Left ventricle myocardium inferior (tissue), 1 donor: ENCODE results near the gene SLC4A2. TPM values are rescaled to one million over a fixed set of nuclear protein-coding genes. Genes with fewer than 3 reads are reported as not detected.

Experiments
- DNase-seq: peaks from one replicate; pipeline ENCODE4 v3.0.0-alpha.2; 2020
- H3K27ac ChIP-seq: fragments of 200-600 bp; replicated peaks from 2 replicates; pipeline ENCODE4 v1.8.0; 2021
- H3K27me3 ChIP-seq: fragments of 200-600 bp; 2 replicates; pipeline ENCODE4 v1.8.0; 2021; ENCODE audit warnings: low read depth
- H3K36me3 ChIP-seq: fragments of 200-600 bp; 2 replicates; pipeline ENCODE4 v1.8.0; 2021
- H3K4me1 ChIP-seq: fragments of 200-600 bp; 2 replicates; pipeline ENCODE4 v1.8.0; 2021
- H3K4me3 ChIP-seq: fragments of 200-600 bp; 2 replicates; pipeline ENCODE4 v1.8.0; 2021; ENCODE audit warnings: mild to moderate bottlenecking, moderate library complexity
- H3K9me3 ChIP-seq: fragments of 200-600 bp; replicated peaks from 2 replicates; pipeline ENCODE4 v1.8.0; 2021
- CTCF ChIP-seq: fragments of 200-600 bp; IDR thresholded peaks from 2 replicates; pipeline ENCODE4 v1.8.0; 2021; ENCODE audit warnings: antibody characterized with exemption, mild to moderate bottlenecking, borderline replicate concordance
- intact Hi-C: fragments of 100-400 bp; cut with micrococcal nuclease; formaldehyde crosslinking; loops from one replicate; pipeline ENCODE4 v1.11.0; 2022
- total RNA-seq: library from RNA; stranded (reverse); fragmentation: NEBNext Ultra II Directional; extraction: Animal tissue kit (Norgen Biotek cat#: 25700); gene quantifications from one replicate; pipeline ENCODE4 v1.2.1, GENCODE V29; 2021
- donor health status: DM: no; HTN: yes; CAD: no; lungs with severe emphysema.

Gene SLC4A2
- total RNA-seq, 1 donor from 2014 or later = 62.9 TPM

DNA sequence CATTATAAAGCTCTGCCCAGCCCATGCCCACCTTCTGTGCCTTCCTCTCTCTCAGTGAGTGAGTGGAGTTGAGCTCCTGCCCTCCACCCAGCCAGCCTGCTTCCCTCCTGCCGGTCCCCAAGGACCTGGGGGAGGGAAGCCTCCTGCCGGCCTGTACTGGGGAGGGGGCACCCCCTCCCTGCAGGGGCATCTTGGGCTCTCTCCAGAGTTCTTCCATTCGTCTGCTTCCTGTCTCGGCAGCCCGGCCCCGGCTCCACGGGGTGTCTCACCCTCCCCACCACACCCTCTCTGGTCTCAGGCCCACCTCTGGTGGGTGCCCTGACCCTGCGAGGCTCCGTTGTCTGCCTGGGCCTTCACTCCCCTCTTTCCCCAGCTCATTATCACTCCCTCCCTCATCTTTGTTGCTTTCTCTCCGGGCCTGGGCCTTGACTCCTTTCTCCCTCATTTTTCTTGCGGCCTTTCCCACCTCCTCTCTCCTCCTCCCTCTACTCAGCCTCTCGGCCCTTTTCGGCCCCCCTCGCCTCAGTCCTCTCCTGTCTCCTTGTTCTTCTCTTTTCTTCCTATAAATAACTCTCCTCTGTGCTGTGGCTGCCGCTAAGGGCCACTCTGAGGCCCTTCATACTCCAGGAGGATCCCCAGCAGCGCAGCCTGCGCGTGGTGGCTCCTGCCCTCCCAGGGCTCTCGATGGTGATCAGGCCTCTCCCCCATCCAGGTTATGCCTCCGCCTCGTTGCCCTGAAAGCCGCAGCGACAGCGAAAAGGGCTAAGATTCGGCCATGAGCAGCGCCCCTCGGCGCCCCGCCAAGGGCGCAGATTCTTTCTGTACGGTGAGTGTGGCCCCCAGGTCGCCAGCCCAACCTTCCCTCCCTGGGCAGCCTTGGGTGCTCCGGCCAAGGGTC lies 2.1 kb downstream of the SLC4A2 start:
- H3K36me3 ChIP-seq = peaks cover 24% of the 10 kb centered on the region
- H3K4me3 ChIP-seq = peak overlapping the region; percentile 93
- TF ChIP-seq CTCF = no peak
- no peak for DNase-seq
- peaks cover 77% of the 10 kb centered on the region for H3K4me1 ChIP-seq
- H3K27ac ChIP-seq = peak overlapping the region; percentile 97
- intact Hi-C loops = no loop called here
- no peaks in the 10 kb centered on the region for H3K27me3 ChIP-seq
- H3K9me3 ChIP-seq = no peaks in the 10 kb centered on the region

- Histone ChIP-seq H3K4me3 (peak overlapping the region; percentile 93), H3K27ac (peak overlapping the region; percentile 97), H3K9me3 (no peaks in the 10 kb centered on the region), H3K36me3 (peaks cover 30% of the 10 kb centered on the region), H3K4me1 (peaks cover 71% of the 10 kb centered on the region), H3K27me3 (no peaks in the 10 kb centered on the region)
- TF ChIP-seq CTCF = no peak
- intact Hi-C loops = no loop called here
- DNase-seq = no peak
Measured at GRCh38 chr7:151062111-151062398, 2.7 kb downstream of the SLC4A2 start.

- intact Hi-C loops = no loop called here
- Histone ChIP-seq H3K4me3 (peak overlapping the region; percentile 93), H3K27me3 (no peaks in the 10 kb centered on the region), H3K9me3 (no peaks in the 10 kb centered on the region), H3K4me1 (peaks cover 66% of the 10 kb centered on the region), H3K27ac (peak overlapping the region; percentile 67), H3K36me3 (peaks cover 35% of the 10 kb centered on the region)
- TF ChIP-seq CTCF = no peak
- no peak for DNase-seq
Measured at GRCh38 chr7:151062399-151063211, 3.2 kb downstream of the SLC4A2 start.

- no peak for DNase-seq
- Histone ChIP-seq H3K36me3 (peaks cover 41% of the 10 kb centered on the region), H3K4me3 (peak overlapping the region; percentile 93), H3K4me1 (peaks cover 65% of the 10 kb centered on the region), H3K27me3 (no peaks in the 10 kb centered on the region), H3K9me3 (no peaks in the 10 kb centered on the region), H3K27ac (peak overlapping the region; percentile 67)
- no peak for TF ChIP-seq CTCF
- intact Hi-C loops = no loop called here
Measured at GRCh38 chr7:151063212-151063561, 3.8 kb downstream of the SLC4A2 start.

DNA sequence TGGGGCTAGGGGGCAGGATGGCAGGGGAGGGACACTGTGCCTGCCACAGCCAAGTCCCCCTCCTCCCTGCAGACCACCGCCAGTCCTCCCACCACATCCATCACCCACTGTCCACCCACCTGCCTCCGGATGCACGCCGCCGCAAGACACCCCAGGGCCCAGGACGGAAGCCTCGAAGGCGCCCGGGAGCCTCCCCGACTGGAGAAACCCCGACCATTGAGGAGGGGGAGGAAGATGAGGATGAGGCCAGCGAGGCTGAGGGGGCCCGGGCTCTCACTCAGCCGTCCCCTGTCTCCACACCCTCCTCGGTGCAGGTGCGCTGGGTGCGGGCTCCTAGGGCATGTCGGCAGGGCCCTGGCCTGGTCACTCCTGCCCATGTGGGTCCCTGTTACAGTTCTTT lies 5.1 kb downstream of the SLC4A2 start:
- Histone ChIP-seq H3K27ac (no peak overlapping the region), H3K4me3 (no peak overlapping the region), H3K9me3 (no peaks in the 10 kb centered on the region), H3K36me3 (peaks cover 54% of the 10 kb centered on the region), H3K27me3 (no peaks in the 10 kb centered on the region), H3K4me1 (peaks cover 54% of the 10 kb centered on the region)
- TF ChIP-seq CTCF = no peak
- DNase-seq = no peak
- intact Hi-C loops = no loop called here
